WTC11 (cell line): Measurements from ENCODE around the gene SH3D19. TPM values are rescaled to one million over a fixed set of nuclear protein-coding genes. Genes with fewer than 3 reads are reported as not detected.

Experiments used
- ATAC-seq: fragments of 200-7000 bp; cut with Tn5 transposase; 2 replicates; pipeline ENCODE4 v1.10.0; 2021; ENCODE audit warnings: mild to moderate bottlenecking, moderate library complexity
- CTCF ChIA-PET: fragments of 300-600 bp; sonication (Branson Sonifier 250); formaldehyde crosslinking; loops from one replicate; lab custom pipeline; 2021; ENCODE audit warnings: antibody characterized with exemption; lab: Charles Lee
- POLR2A ChIA-PET: fragments of 350-600 bp; sonication (Branson Sonifier 250); formaldehyde crosslinking; loops from one replicate; lab custom pipeline; 2021; ENCODE audit warnings: antibody characterized with exemption; lab: Charles Lee
- DNase-seq: peaks from one replicate; pipeline ENCODE4 v3.0.0; 2021; ENCODE audit warnings: low spot score
- H3K27ac Mint-ChIP-seq: 2 replicates; pipeline ENCODE4 v1.8.0; 2021; ENCODE audit warnings: mixed read lengths
- H3K27me3 Mint-ChIP-seq: 2 replicates; pipeline ENCODE4 v1.8.0; 2021; ENCODE audit warnings: low read depth, mild to moderate bottlenecking, moderate library complexity, mixed read lengths
- H3K36me3 Mint-ChIP-seq: 2 replicates; pipeline ENCODE4 v1.8.0; 2021; ENCODE audit warnings: mixed read lengths
- H3K4me1 Mint-ChIP-seq: 2 replicates; pipeline ENCODE4 v1.8.0; 2022; ENCODE audit warnings: mixed read lengths
- H3K4me3 Mint-ChIP-seq: 2 replicates; pipeline ENCODE4 v1.8.0; 2021; ENCODE audit warnings: mild to moderate bottlenecking, moderate library complexity, mixed read lengths
- H3K9me3 Mint-ChIP-seq: 2 replicates; pipeline ENCODE4 v1.8.0; 2021; ENCODE audit warnings: mixed read lengths
- ATF2 ChIP-seq: sonication (generic); formaldehyde crosslinking; IDR thresholded peaks from 2 replicates; pipeline ENCODE4 v1.8.1; 2022; ENCODE audit warnings: low read depth, missing genetic modification reagents, borderline replicate concordance
- CBFB ChIP-seq: sonication (generic); formaldehyde crosslinking; IDR thresholded peaks from 2 replicates; pipeline ENCODE4 v1.8.1; 2022; ENCODE audit warnings: mild to moderate bottlenecking, low read depth, missing genetic modification reagents
- CREB1 ChIP-seq: sonication (generic); formaldehyde crosslinking; IDR thresholded peaks from 2 replicates; pipeline ENCODE4 v1.8.0; 2023; ENCODE audit warnings: mild to moderate bottlenecking, missing genetic modification reagents
- MXD4 ChIP-seq: fragments of 250-450 bp; sonication (Bioruptor Pico); IDR thresholded peaks from 2 replicates; pipeline ENCODE4 v1.8.0; 2021; ENCODE audit warnings: mild to moderate bottlenecking, moderate library complexity, borderline replicate concordance
- PREB ChIP-seq: sonication (generic); formaldehyde crosslinking; IDR thresholded peaks from 2 replicates; pipeline ENCODE4 v1.8.1; 2022; ENCODE audit warnings: mild to moderate bottlenecking, missing genetic modification reagents, moderate library complexity, borderline replicate concordance
- PRRX2 ChIP-seq: fragments of 250-450 bp; sonication (Bioruptor Pico); IDR thresholded peaks from 2 replicates; pipeline ENCODE4 v1.8.0; 2021; ENCODE audit warnings: mild to moderate bottlenecking
- SOX15 ChIP-seq: fragments of 250-450 bp; sonication (Bioruptor Pico); IDR thresholded peaks from 2 replicates; pipeline ENCODE4 v1.9.0; 2021; ENCODE audit warnings: mild to moderate bottlenecking
- ZBTB43 ChIP-seq: sonication (generic); formaldehyde crosslinking; IDR thresholded peaks from 2 replicates; pipeline ENCODE4 v1.8.1; 2023; ENCODE audit warnings: mild to moderate bottlenecking, missing genetic modification reagents
- ZMAT4 ChIP-seq: fragments of 250-450 bp; sonication (Bioruptor Pico); IDR thresholded peaks from 2 replicates; pipeline ENCODE4 v1.9.0; 2021; ENCODE audit warnings: mild to moderate bottlenecking
- ZNF121 ChIP-seq: sonication (generic); formaldehyde crosslinking; IDR thresholded peaks from 2 replicates; pipeline ENCODE4 v1.8.0; 2023; ENCODE audit warnings: missing genetic modification reagents
- ZNF138 ChIP-seq: sonication (generic); formaldehyde crosslinking; conservative IDR thresholded peaks from 2 replicates; pipeline ENCODE4 v1.8.1; 2022; ENCODE audit warnings: mild to moderate bottlenecking, moderate library complexity, missing genetic modification reagents
- ZNF416 ChIP-seq: fragments of 250-450 bp; sonication (Bioruptor Pico); IDR thresholded peaks from 2 replicates; pipeline ENCODE4 v1.9.0; 2021; ENCODE audit warnings: mild to moderate bottlenecking, inconsistent platforms
- ZNF423 ChIP-seq: fragments of 250-450 bp; sonication (Bioruptor Pico); IDR thresholded peaks from 2 replicates; pipeline ENCODE4 v2.1.2; 2022; ENCODE audit warnings: mild to moderate bottlenecking, moderate library complexity
- ZNF425 ChIP-seq: fragments of 250-450 bp; sonication (Bioruptor Pico); conservative IDR thresholded peaks from 2 replicates; pipeline ENCODE4 v1.9.0; 2021; ENCODE audit warnings: mild to moderate bottlenecking
- ZNF532 ChIP-seq: fragments of 250-450 bp; sonication (Bioruptor Pico); IDR thresholded peaks from 2 replicates; pipeline ENCODE4 v1.9.0; 2021; ENCODE audit warnings: mild to moderate bottlenecking, borderline replicate concordance
- ZSCAN18 ChIP-seq: fragments of 250-450 bp; sonication (Bioruptor Pico); IDR thresholded peaks from 2 replicates; pipeline ENCODE4 v2.1.2; 2022; ENCODE audit warnings: mild to moderate bottlenecking, moderate library complexity
- total RNA-seq: library from RNA; stranded (reverse); gene quantifications from 3 replicates; pipeline ENCODE4 v1.2.3, GENCODE V29; 2021

Gene SH3D19
- total RNA-seq, 1 experiment from 2014 or later: 41.6 TPM

GRCh38 chr4:151176685-151177084 is 148.7 kb downstream of the SH3D19 start (continued):
- TF ChIP-seq ZNF532 (CRISPR knock-in tag): no peak
- no peak for TF ChIP-seq PRRX2 (CRISPR knock-in tag)
- TF ChIP-seq ZNF121 (CRISPR knock-in tag): no peak

- H3K9me3 Mint-ChIP-seq: no peaks in the 10 kb centered on the region
- ATAC-seq (no peak), DNase-seq (no peak)
- TF ChIP-seq ZNF121 (CRISPR knock-in tag) (0 out of 2 replicates have a peak, but pooled peaks have one; percentile 53), ATF2 (CRISPR knock-in tag) (no peak)
- no peak overlapping the region for H3K27ac Mint-ChIP-seq
- ChIA-PET POLR2A (interaction anchor here (1.1 kb wide), 1 partner anchor 19 kb away, joined by 3 read pairs; no protein-coding TSS in a partner anchor), CTCF (interaction anchor here (0.5 kb wide), 1 partner anchor 19 kb away, joined by 3 read pairs; no protein-coding TSS in a partner anchor)
- H3K4me1 Mint-ChIP-seq: peaks cover 16% of the 10 kb centered on the region
- peaks cover 25% of the 10 kb centered on the region for H3K36me3 Mint-ChIP-seq
- no peaks in the 10 kb centered on the region for H3K27me3 Mint-ChIP-seq
- no peak overlapping the region for H3K4me3 Mint-ChIP-seq
Observed at GRCh38 chr4:151175754-151176631, 149.4 kb downstream of the SH3D19 start.

- no peak for TF ChIP-seq ZSCAN18 (CRISPR knock-in tag)
- Mint-ChIP-seq H3K4me1 (peaks cover 17% of the 10 kb centered on the region), H3K27ac (no peak overlapping the region), H3K36me3 (peaks cover 25% of the 10 kb centered on the region), H3K9me3 (no peaks in the 10 kb centered on the region), H3K27me3 (no peaks in the 10 kb centered on the region), H3K4me3 (no peak overlapping the region)
- ATAC-seq: no peak
- DNase-seq: no peak
- ChIA-PET CTCF (no interaction called here), POLR2A (no interaction called here)
Observed at GRCh38 chr4:151175233-151175632, 150.2 kb downstream of the SH3D19 start.

GRCh38 chr4:151174784-151175183 is 150.6 kb downstream of the SH3D19 start:
- Mint-ChIP-seq H3K27me3 (no peaks in the 10 kb centered on the region), H3K9me3 (no peaks in the 10 kb centered on the region), H3K36me3 (peaks cover 25% of the 10 kb centered on the region), H3K27ac (no peak overlapping the region), H3K4me1 (peaks cover 19% of the 10 kb centered on the region), H3K4me3 (no peak overlapping the region)
- DNase-seq (no peak), ATAC-seq (no peak)
- CTCF ChIA-PET: no interaction called here
- POLR2A ChIA-PET: no interaction called here
- no peak for TF ChIP-seq ZNF423 (CRISPR knock-in tag)
- TF ChIP-seq ZMAT4 (CRISPR knock-in tag): no peak
- TF ChIP-seq ZNF138 (CRISPR knock-in tag): no peak
- TF ChIP-seq ZNF425 (CRISPR knock-in tag): no peak
- TF ChIP-seq PREB (CRISPR knock-in tag): no peak
- TF ChIP-seq SOX15: no peak
- no peak for TF ChIP-seq ZBTB43 (CRISPR knock-in tag)
- no peak for TF ChIP-seq CBFB (CRISPR knock-in tag)
- no peak for TF ChIP-seq CREB1
- no peak for TF ChIP-seq ZNF416 (CRISPR knock-in tag)
- no peak for TF ChIP-seq MXD4
- TF ChIP-seq PRRX2 (CRISPR knock-in tag): no peak
